Measurements from ENCODE around the gene CST1.
"Not testable (repeated sequence)": the region's sequence is repeated elsewhere in the genome, so short reads cannot be mapped to it uniquely, and the experiment has no call there.

The CST1 gene

DNA sequence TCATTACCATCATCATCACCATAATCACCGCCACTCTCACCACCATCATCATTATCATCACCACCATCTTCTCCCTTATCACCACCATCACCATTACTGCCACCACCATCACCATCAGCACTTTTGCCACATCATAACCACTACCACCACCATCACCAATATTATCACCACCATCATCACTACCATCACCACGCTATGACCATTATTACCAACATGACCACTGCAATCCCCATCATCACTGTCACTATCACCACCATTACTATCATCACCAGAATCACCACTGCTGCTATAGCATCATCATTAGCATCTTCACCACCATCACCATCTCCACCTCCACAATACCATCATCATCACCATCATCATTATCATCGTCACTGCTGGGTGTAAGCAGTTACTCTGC is 25.6 kb downstream of the CST1 start:
- H3K4me3 ChIP-seq (ENCODE audit: low read length): no peak overlapping the region
- H3K27ac ChIP-seq (ENCODE audit: low read depth, low read length): no peak overlapping the region
- no peaks in the 10 kb centered on the region for H3K4me1 ChIP-seq (ENCODE audit: control insufficient read depth, insufficient read depth, low read length)
- H3K9ac ChIP-seq (ENCODE audit: low read length): no peak overlapping the region
- H3K36me3 ChIP-seq (ENCODE audit: control insufficient read depth, insufficient read depth, low read length): no peaks in the 10 kb centered on the region
- no peaks in the 10 kb centered on the region for H3K27me3 ChIP-seq (ENCODE audit: control insufficient read depth, insufficient read depth, low read length)

DNA sequence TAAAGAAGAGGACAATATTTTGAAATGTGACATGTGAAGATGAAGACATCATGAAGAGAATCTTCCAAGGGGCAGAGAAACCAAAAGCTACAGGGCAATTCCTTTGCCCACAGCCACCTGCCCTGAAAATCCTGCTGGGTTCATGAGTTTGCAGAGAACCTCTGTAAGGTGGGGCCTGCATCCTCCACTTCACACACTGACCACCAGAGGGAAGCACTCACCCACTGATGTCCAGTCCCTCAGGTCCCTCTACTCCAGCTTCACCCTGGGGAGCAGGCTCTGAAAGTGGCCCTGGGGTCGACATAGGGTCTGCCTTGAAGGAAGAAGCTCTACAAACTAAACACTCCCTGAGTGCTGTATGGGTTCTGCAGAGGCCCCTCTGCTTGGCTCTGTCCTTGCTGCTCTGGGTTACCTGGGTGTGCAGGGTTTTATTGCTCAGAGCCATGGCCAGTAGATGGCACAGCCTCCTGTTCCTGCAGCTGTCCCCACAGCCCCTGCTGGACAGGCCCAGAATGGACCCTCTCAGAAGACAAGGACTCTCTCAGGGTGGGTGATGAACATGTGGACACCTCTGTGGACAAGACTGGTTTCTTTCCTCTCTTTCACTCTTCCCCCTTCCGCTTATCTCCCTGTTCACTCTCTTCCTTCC is 27.0 kb downstream of the CST1 start:
- not testable (repeated sequence) for H3K27ac ChIP-seq (ENCODE audit: low read depth, low read length); H3K9ac ChIP-seq (ENCODE audit: low read length); H3K36me3 ChIP-seq (ENCODE audit: control insufficient read depth, insufficient read depth, low read length); H3K4me1 ChIP-seq (ENCODE audit: control insufficient read depth, insufficient read depth, low read length); H3K4me3 ChIP-seq (ENCODE audit: low read length); H3K27me3 ChIP-seq (ENCODE audit: control insufficient read depth, insufficient read depth, low read length)

DNA sequence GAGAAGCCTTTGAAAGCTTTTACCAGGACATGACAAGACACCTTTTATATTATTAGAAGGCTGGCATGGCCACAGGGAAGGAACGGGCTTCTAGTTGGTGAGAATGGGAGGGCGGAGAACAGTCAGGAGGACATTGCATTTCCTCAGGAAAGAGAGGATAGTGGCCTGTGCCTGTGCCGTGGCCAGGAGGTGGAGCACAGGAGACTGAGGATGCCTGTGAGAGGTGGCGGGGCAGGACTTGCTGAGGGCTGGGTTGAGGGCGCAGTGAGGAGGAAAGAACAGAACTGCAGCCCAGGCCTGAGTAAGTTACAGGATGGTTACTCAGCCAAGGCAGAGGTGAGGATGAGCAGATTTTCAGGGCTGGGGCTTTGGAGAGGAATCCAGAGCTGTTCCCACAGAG is 27.9 kb downstream of the CST1 start:
- not testable (repeated sequence) for H3K36me3 ChIP-seq (ENCODE audit: control insufficient read depth, insufficient read depth, low read length); H3K27me3 ChIP-seq (ENCODE audit: control insufficient read depth, insufficient read depth, low read length); H3K27ac ChIP-seq (ENCODE audit: low read depth, low read length); H3K4me1 ChIP-seq (ENCODE audit: control insufficient read depth, insufficient read depth, low read length); H3K9ac ChIP-seq (ENCODE audit: low read length); H3K4me3 ChIP-seq (ENCODE audit: low read length)

DNA sequence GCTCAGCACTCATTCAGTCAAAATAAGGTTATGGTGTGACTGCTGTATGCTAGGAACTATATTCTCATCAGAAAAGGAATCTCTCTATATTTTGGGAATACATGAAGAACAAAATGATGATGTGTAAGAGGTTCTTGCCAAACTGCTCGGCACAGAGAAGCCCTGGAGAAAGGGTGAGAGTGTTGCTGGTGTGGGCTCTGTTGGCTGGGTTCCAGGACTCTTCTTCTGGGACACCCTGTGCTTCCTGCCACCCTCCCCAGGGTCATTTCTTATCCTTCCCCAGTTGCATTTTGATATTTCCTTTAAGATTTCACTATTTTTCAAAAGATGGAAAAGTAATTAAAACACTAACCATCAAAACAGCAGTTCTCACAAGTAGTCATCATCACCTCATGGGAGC is 28.8 kb downstream of the CST1 start:
- Histone ChIP-seq H3K36me3 (ENCODE audit: control insufficient read depth, insufficient read depth, low read length) (no peaks in the 10 kb centered on the region), H3K9ac (ENCODE audit: low read length) (no peak overlapping the region), H3K4me3 (ENCODE audit: low read length) (no peak overlapping the region), H3K4me1 (ENCODE audit: control insufficient read depth, insufficient read depth, low read length) (no peaks in the 10 kb centered on the region), H3K27me3 (ENCODE audit: control insufficient read depth, insufficient read depth, low read length) (no peaks in the 10 kb centered on the region), H3K27ac (ENCODE audit: low read depth, low read length) (no peak overlapping the region)

GRCh38 chr20:23719351-23719750 is 31.4 kb downstream of the CST1 start:
- not testable (repeated sequence) for H3K4me1 ChIP-seq (ENCODE audit: control insufficient read depth, insufficient read depth, low read length); H3K27me3 ChIP-seq (ENCODE audit: control insufficient read depth, insufficient read depth, low read length); H3K27ac ChIP-seq (ENCODE audit: low read depth, low read length); H3K36me3 ChIP-seq (ENCODE audit: control insufficient read depth, insufficient read depth, low read length); H3K9ac ChIP-seq (ENCODE audit: low read length); H3K4me3 ChIP-seq (ENCODE audit: low read length)

- H3K4me3 ChIP-seq (ENCODE audit: low read length); H3K27me3 ChIP-seq (ENCODE audit: control insufficient read depth, insufficient read depth, low read length); H3K4me1 ChIP-seq (ENCODE audit: control insufficient read depth, insufficient read depth, low read length); H3K27ac ChIP-seq (ENCODE audit: low read depth, low read length); H3K9ac ChIP-seq (ENCODE audit: low read length); H3K36me3 ChIP-seq (ENCODE audit: control insufficient read depth, insufficient read depth, low read length): not testable (repeated sequence)
These were observed 39.0 kb downstream of the CST1 start for GRCh38 chr20:23711778-23712177.

GRCh38 chr20:23710771-23711170 is 40.0 kb downstream of the CST1 start:
- Histone ChIP-seq H3K27ac (ENCODE audit: low read depth, low read length) (no peak overlapping the region), H3K9ac (ENCODE audit: low read length) (no peak overlapping the region), H3K27me3 (ENCODE audit: control insufficient read depth, insufficient read depth, low read length) (no peaks in the 10 kb centered on the region), H3K4me3 (ENCODE audit: low read length) (no peak overlapping the region), H3K4me1 (ENCODE audit: control insufficient read depth, insufficient read depth, low read length) (no peaks in the 10 kb centered on the region), H3K36me3 (ENCODE audit: control insufficient read depth, insufficient read depth, low read length) (no peaks in the 10 kb centered on the region)

DNA sequence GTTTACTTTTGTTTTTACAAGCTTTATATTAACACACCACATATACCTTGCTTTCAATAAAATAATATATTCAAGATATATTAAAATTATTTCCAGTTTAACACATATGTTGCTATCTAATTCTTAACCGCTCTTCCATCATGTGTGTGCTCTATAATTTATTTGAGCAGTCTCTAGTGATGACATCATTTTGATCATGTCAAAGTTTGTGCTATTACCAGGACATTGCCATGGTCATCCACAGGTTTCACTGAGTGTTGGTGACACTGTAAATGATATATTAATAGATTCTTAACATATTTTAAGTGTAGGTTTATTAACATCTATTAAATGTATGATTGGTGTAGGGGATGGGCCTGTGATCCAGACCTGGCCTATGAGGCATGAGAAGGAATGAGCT is 44.8 kb downstream of the CST1 start:
- H3K9ac ChIP-seq (ENCODE audit: low read length): no peak overlapping the region
- H3K36me3 ChIP-seq (ENCODE audit: control insufficient read depth, insufficient read depth, low read length): no peaks in the 10 kb centered on the region
- no peaks in the 10 kb centered on the region for H3K4me1 ChIP-seq (ENCODE audit: control insufficient read depth, insufficient read depth, low read length)
- H3K27ac ChIP-seq (ENCODE audit: low read depth, low read length): no peak overlapping the region
- H3K4me3 ChIP-seq (ENCODE audit: low read length): no peak overlapping the region
- H3K27me3 ChIP-seq (ENCODE audit: control insufficient read depth, insufficient read depth, low read length): no peaks in the 10 kb centered on the region

GRCh38 chr20:23702021-23702420 is 48.7 kb downstream of the CST1 start:
- no peak overlapping the region for H3K9ac ChIP-seq (ENCODE audit: low read length)
- no peak overlapping the region for H3K27ac ChIP-seq (ENCODE audit: low read depth, low read length)
- H3K4me1 ChIP-seq (ENCODE audit: control insufficient read depth, insufficient read depth, low read length): no peaks in the 10 kb centered on the region
- no peak overlapping the region for H3K4me3 ChIP-seq (ENCODE audit: low read length)
- no peaks in the 10 kb centered on the region for H3K27me3 ChIP-seq (ENCODE audit: control insufficient read depth, insufficient read depth, low read length)
- H3K36me3 ChIP-seq (ENCODE audit: control insufficient read depth, insufficient read depth, low read length): no peaks in the 10 kb centered on the region

DNA sequence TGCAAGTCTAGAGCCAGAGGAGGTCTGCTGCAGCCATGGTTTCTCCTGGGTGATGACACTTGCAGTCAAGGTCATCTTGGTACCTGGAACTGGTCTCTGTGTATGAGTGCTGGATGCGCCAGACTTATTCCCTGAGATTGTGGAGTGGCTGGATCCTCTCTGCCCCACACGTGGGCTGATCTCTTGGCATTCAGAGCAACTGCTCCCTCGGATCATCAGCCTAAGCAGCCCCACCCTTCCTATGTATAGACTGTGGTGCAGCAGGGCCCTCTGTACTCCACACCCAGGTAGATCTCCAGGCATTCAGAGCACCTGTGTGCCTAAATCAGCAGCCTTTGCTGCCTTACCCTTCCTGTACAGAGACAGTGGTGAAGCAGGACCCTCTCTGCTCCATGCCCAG is 49.8 kb downstream of the CST1 start:
- Histone ChIP-seq H3K9ac (ENCODE audit: low read length) (no peak overlapping the region), H3K4me3 (ENCODE audit: low read length) (no peak overlapping the region), H3K4me1 (ENCODE audit: control insufficient read depth, insufficient read depth, low read length) (no peaks in the 10 kb centered on the region)

GRCh38 chr20:23697947-23698346 is 52.8 kb downstream of the CST1 start:
- H3K4me1 ChIP-seq (ENCODE audit: control insufficient read depth, insufficient read depth, low read length): no peaks in the 10 kb centered on the region
- no peak overlapping the region for H3K9ac ChIP-seq (ENCODE audit: low read length)
- H3K27me3 ChIP-seq (ENCODE audit: control insufficient read depth, insufficient read depth, low read length): no peaks in the 10 kb centered on the region
- H3K4me3 ChIP-seq (ENCODE audit: low read length): no peak overlapping the region
- H3K36me3 ChIP-seq (ENCODE audit: control insufficient read depth, insufficient read depth, low read length): no peaks in the 10 kb centered on the region
- H3K27ac ChIP-seq (ENCODE audit: low read depth, low read length): no peak overlapping the region

More for the DNA sequence above, 49.8 kb downstream of the CST1 start:
- Histone ChIP-seq H3K27ac (ENCODE audit: low read depth, low read length) (no peak overlapping the region), H3K36me3 (ENCODE audit: control insufficient read depth, insufficient read depth, low read length) (no peaks in the 10 kb centered on the region), H3K27me3 (ENCODE audit: control insufficient read depth, insufficient read depth, low read length) (no peaks in the 10 kb centered on the region)
